Right ventricle myocardium superior (tissue), 1 donor: ENCODE results near the gene C1GALT1. TPM values are rescaled to one million over a fixed set of nuclear protein-coding genes. Genes with fewer than 3 reads are reported as not detected.
"Not testable (repeated sequence)": the region's sequence is repeated elsewhere in the genome, so short reads cannot be mapped to it uniquely, and the experiment has no call there.

Experiments
- ATAC-seq: fragments of 200-7000 bp; cut with Tn5 transposase; one replicate; pipeline ENCODE4 v1.9.1; 2020; ENCODE audit warnings: mild to moderate bottlenecking; ENCODE audit not compliant: poor library complexity
- DNase-seq: peaks from one replicate; pipeline ENCODE4 v3.0.0-alpha.2; 2020
- intact Hi-C: fragments of 100-400 bp; cut with DNase I; formaldehyde crosslinking; loops from one replicate; pipeline ENCODE4 v1.11.2; 2022
- long read RNA-seq: library from polyadenylated mRNA; unstranded; transcript quantifications from one replicate; pipeline ENCODE4 v2.0.0, GENCODE V29; 2021
- total RNA-seq: library from RNA; stranded (reverse); fragmentation: NEBNext Ultra II Directional; extraction: Animal tissue kit (Norgen Biotek cat#: 25700); gene quantifications from one replicate; pipeline ENCODE4 v1.2.1, GENCODE V29; 2021
- donor health status: DM: no; HTN: yes; CAD: no; lungs with severe emphysema.

Gene C1GALT1
- 14.1 TPM for total RNA-seq
- long read RNA-seq, full-length matches to known transcripts, result 17 of 24 reads
- long read RNA-seq, partial matches to known transcripts, result 2 of 24 reads
- long read RNA-seq, other reads (novel, unspliced or antisense), result 5 of 24 reads

GRCh38 chr7:7182156-7183060, at the start of gene C1GALT1:
Gene C1GALT1, plus strand, starts transcription at chr7:7182544. Its CDS starts 51,776 bp downstream, at chr7:7234320.
- DNase-seq (peak; percentile 98), ATAC-seq (peak; percentile 98)
- intact Hi-C loops, result loop anchor here (10.0 kb wide), 2 partner anchors 52 to 462 kb away; partner anchors contain the start of gene UMAD1

- DNase-seq, result no peak
- ATAC-seq, result peak; percentile 62
- intact Hi-C loops, result no loop called here
Measured at GRCh38 chr7:7134046-7134445, 48.3 kb upstream of the C1GALT1 start.

GRCh38 chr7:7135074-7135473, 47.3 kb upstream of the C1GALT1 start:
- ATAC-seq, result peak; percentile 42

GRCh38 chr7:7135924-7136323, 46.4 kb upstream of the C1GALT1 start:
- intact Hi-C loops, ATAC-seq, DNase-seq: not testable (repeated sequence)

More at GRCh38 chr7:7135074-7135473, 47.3 kb upstream of the C1GALT1 start:
- DNase-seq, result no peak
- intact Hi-C loops, result no loop called here

GRCh38 chr7:7136466-7137381, 45.6 kb upstream of the C1GALT1 start:
- intact Hi-C loops, result no loop called here
- no peak for DNase-seq
- ATAC-seq, result peak; percentile 79

GRCh38 chr7:7138897-7139296, 43.4 kb upstream of the C1GALT1 start:
- intact Hi-C loops, result no loop called here
- no peak for DNase-seq
- ATAC-seq, result no peak

- DNase-seq, ATAC-seq, intact Hi-C loops: not testable (repeated sequence)
Measured at GRCh38 chr7:7143404-7143803, 38.9 kb upstream of the C1GALT1 start.

GRCh38 chr7:7145151-7145550, 37.2 kb upstream of the C1GALT1 start:
- DNase-seq, intact Hi-C loops, ATAC-seq: not testable (repeated sequence)

GRCh38 chr7:7146837-7147236, 35.5 kb upstream of the C1GALT1 start:
- DNase-seq (no peak), ATAC-seq (no peak)
- intact Hi-C loops, result no loop called here

GRCh38 chr7:7148798-7149481, 33.4 kb upstream of the C1GALT1 start:
- DNase-seq, result no peak
- no peak for ATAC-seq
- intact Hi-C loops, result no loop called here

- no peak for DNase-seq
- intact Hi-C loops, result no loop called here
- ATAC-seq, result no peak
Measured at GRCh38 chr7:7151285-7151684, 31.1 kb upstream of the C1GALT1 start.

- ATAC-seq (no peak), DNase-seq (no peak)
Measured at GRCh38 chr7:7151865-7152264, 30.5 kb upstream of the C1GALT1 start.

GRCh38 chr7:7152315-7152714, 30.0 kb upstream of the C1GALT1 start:
- intact Hi-C loops, result no loop called here
- ATAC-seq (no peak), DNase-seq (no peak)

More at GRCh38 chr7:7151865-7152264, 30.5 kb upstream of the C1GALT1 start:
- intact Hi-C loops, result no loop called here

- intact Hi-C loops, ATAC-seq, DNase-seq: not testable (repeated sequence)
Measured at GRCh38 chr7:7154355-7154754, 28.0 kb upstream of the C1GALT1 start.

- ATAC-seq (no peak), DNase-seq (no peak)
- intact Hi-C loops, result no loop called here
Measured at GRCh38 chr7:7156663-7157062, 25.7 kb upstream of the C1GALT1 start.

GRCh38 chr7:7157177-7157886, 25.0 kb upstream of the C1GALT1 start:
- intact Hi-C loops, result no loop called here
- DNase-seq, result no peak
- peak; percentile 49 for ATAC-seq

GRCh38 chr7:7157887-7158271, 24.5 kb upstream of the C1GALT1 start:
- intact Hi-C loops, result no loop called here
- ATAC-seq (no peak), DNase-seq (no peak)
